Left ventricle myocardium inferior (tissue), 1 donor: ENCODE results near the gene RPS6KA2. TPM values are rescaled to one million over a fixed set of nuclear protein-coding genes. Genes with fewer than 3 reads are reported as not detected.
A peak's percentile ranks its signal among the peaks of the same experiment; 100 is the strongest.

ENCODE experiments used
- DNase-seq: peaks from one replicate; pipeline ENCODE4 v3.0.0-alpha.2; 2020
- H3K27ac ChIP-seq: fragments of 200-600 bp; replicated peaks from 2 replicates; pipeline ENCODE4 v1.8.0; 2021
- H3K27me3 ChIP-seq: fragments of 200-600 bp; 2 replicates; pipeline ENCODE4 v1.8.0; 2021; ENCODE audit warnings: low read depth
- H3K36me3 ChIP-seq: fragments of 200-600 bp; 2 replicates; pipeline ENCODE4 v1.8.0; 2021
- H3K4me1 ChIP-seq: fragments of 200-600 bp; 2 replicates; pipeline ENCODE4 v1.8.0; 2021
- H3K4me3 ChIP-seq: fragments of 200-600 bp; 2 replicates; pipeline ENCODE4 v1.8.0; 2021; ENCODE audit warnings: mild to moderate bottlenecking, moderate library complexity
- H3K9me3 ChIP-seq: fragments of 200-600 bp; replicated peaks from 2 replicates; pipeline ENCODE4 v1.8.0; 2021
- CTCF ChIP-seq: fragments of 200-600 bp; IDR thresholded peaks from 2 replicates; pipeline ENCODE4 v1.8.0; 2021; ENCODE audit warnings: antibody characterized with exemption, mild to moderate bottlenecking, borderline replicate concordance
- intact Hi-C: fragments of 100-400 bp; cut with micrococcal nuclease; formaldehyde crosslinking; loops from one replicate; pipeline ENCODE4 v1.11.0; 2022
- total RNA-seq: library from RNA; stranded (reverse); fragmentation: NEBNext Ultra II Directional; extraction: Animal tissue kit (Norgen Biotek cat#: 25700); gene quantifications from one replicate; pipeline ENCODE4 v1.2.1, GENCODE V29; 2021
- donor health status: DM: no; HTN: yes; CAD: no; lungs with severe emphysema.

Gene RPS6KA2
- total RNA-seq, 1 donor from 2014 or later: 77.2 TPM

- peak; percentile 51 for DNase-seq
- Histone ChIP-seq H3K27ac (peak overlapping the region; percentile 89), H3K9me3 (no peaks in the 10 kb centered on the region), H3K27me3 (no peaks in the 10 kb centered on the region), H3K36me3 (no peaks in the 10 kb centered on the region), H3K4me1 (peaks cover 53% of the 10 kb centered on the region), H3K4me3 (no peak overlapping the region)
- no peak for TF ChIP-seq CTCF
- intact Hi-C loops: no loop called here
Measured at GRCh38 chr6:166598441-166599138, 28.5 kb downstream of the RPS6KA2 start.

GRCh38 chr6:166597711-166598440 is 29.2 kb downstream of the RPS6KA2 start:
- H3K9me3 ChIP-seq: no peaks in the 10 kb centered on the region
- H3K27me3 ChIP-seq: no peaks in the 10 kb centered on the region
- H3K4me1 ChIP-seq: peaks cover 53% of the 10 kb centered on the region
- H3K27ac ChIP-seq: peak overlapping the region; percentile 89
- intact Hi-C loops: no loop called here
- no peak for DNase-seq
- H3K4me3 ChIP-seq: no peak overlapping the region
- TF ChIP-seq CTCF: no peak
- H3K36me3 ChIP-seq: no peaks in the 10 kb centered on the region

- TF ChIP-seq CTCF: no peak
- H3K4me1 ChIP-seq: peaks cover 59% of the 10 kb centered on the region
- no peaks in the 10 kb centered on the region for H3K27me3 ChIP-seq
- no peak for DNase-seq
- H3K4me3 ChIP-seq: no peak overlapping the region
- no peaks in the 10 kb centered on the region for H3K9me3 ChIP-seq
- peak overlapping the region; percentile 89 for H3K27ac ChIP-seq
- intact Hi-C loops: no loop called here
- H3K36me3 ChIP-seq: no peaks in the 10 kb centered on the region
Measured at GRCh38 chr6:166596776-166597507, 30.1 kb downstream of the RPS6KA2 start.

GRCh38 chr6:166595949-166596348 is 31.1 kb downstream of the RPS6KA2 start:
- no peaks in the 10 kb centered on the region for H3K27me3 ChIP-seq
- H3K27ac ChIP-seq: peak overlapping the region; percentile 28
- intact Hi-C loops: no loop called here
- H3K36me3 ChIP-seq: no peaks in the 10 kb centered on the region
- H3K9me3 ChIP-seq: no peaks in the 10 kb centered on the region
- H3K4me1 ChIP-seq: peaks cover 61% of the 10 kb centered on the region
- no peak for TF ChIP-seq CTCF
- no peak for DNase-seq
- H3K4me3 ChIP-seq: no peak overlapping the region

GRCh38 chr6:166595061-166595780 is 31.8 kb downstream of the RPS6KA2 start:
- Histone ChIP-seq H3K27me3 (no peaks in the 10 kb centered on the region), H3K36me3 (no peaks in the 10 kb centered on the region), H3K27ac (peak overlapping the region; percentile 28), H3K9me3 (no peaks in the 10 kb centered on the region), H3K4me1 (peaks cover 61% of the 10 kb centered on the region), H3K4me3 (no peak overlapping the region)
- intact Hi-C loops: no loop called here
- no peak for TF ChIP-seq CTCF
- DNase-seq: no peak
